Measurements from ENCODE around the gene CDC73. TPM values are rescaled to one million over a fixed set of nuclear protein-coding genes. Genes with fewer than 3 reads are reported as not detected.
"Not testable (repeated sequence)": the region's sequence is repeated elsewhere in the genome, so short reads cannot be mapped to it uniquely, and the experiment has no call there.

The CDC73 gene
- polyA plus RNA-seq, 3 donors from 2014 or later, result 64.6 to 107 (median 67.7) TPM

DNA sequence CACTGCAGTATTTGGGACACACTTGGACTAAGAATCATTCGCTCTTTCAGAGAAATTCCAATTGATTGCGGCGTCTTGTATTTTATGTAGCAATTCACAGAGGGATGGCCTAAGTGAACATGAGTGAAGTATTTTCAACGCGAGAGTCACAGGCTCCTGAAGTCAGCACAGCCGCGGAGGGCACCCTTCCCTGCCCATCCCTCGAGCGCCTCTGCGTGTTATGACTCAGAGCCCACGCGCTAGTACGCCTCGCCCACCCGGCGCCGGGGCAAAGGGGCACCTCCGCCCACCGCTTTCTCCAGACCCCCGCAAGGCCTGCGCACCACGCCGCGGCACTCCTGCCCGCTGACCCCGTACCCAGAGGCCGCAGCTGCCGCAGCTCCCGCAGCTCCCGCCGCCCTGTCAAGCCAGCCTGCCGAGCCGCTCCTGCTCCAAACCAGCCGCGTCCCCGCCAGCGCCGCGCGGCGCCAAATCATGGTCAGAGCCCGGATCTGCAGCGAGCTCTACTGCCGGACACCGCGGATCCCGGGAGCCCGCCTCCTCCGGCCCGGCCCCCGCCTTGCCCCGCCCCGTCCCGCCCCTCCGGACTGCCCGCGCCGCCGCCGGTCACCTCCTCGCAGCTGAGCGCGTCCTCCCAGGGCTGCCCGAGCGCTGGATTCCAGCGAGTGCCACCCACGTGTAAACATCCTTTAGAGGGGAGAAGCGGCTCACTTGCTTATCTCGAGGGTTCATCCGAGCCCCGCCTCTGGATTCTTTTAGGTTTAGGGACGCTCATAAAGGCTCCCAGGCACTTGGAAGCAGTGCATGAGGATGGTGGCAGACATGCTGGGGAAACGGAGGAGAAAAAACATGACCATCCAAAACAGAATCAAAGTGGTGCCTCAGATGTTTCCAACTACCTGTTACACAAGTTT is 16.7 kb upstream of the CDC73 start, which contains the start of gene GLRX2:
Gene GLRX2, minus strand, starts transcription at position 508 of the 914 bp plus-strand sequence. Its CDS starts 32 bp downstream, at position 476.
- no peaks in the 10 kb centered on the region for H3K9me3 Mint-ChIP-seq
- H3K27me3 Mint-ChIP-seq (ENCODE audit: low read depth in 3 of 3), result peaks cover 0 to 7% (median 4%) of the 10 kb centered on the region in 3 donors
- peak within 1 kb of the TSS; percentile 83 to 93 (median 89) for H3K27ac Mint-ChIP-seq
- peak within 1 kb of the TSS; percentile 90 to 98 (median 96) for H3K4me3 Mint-ChIP-seq
- H3K4me1 Mint-ChIP-seq, result peaks cover 22 to 26% of the 10 kb centered on the region in 2 donors
- DNase-seq, result peak; percentile 61 to 64 (median 63)
- peaks cover 0 to 8% (median 0%) of the 10 kb centered on the region in 3 donors for H3K36me3 Mint-ChIP-seq

DNA sequence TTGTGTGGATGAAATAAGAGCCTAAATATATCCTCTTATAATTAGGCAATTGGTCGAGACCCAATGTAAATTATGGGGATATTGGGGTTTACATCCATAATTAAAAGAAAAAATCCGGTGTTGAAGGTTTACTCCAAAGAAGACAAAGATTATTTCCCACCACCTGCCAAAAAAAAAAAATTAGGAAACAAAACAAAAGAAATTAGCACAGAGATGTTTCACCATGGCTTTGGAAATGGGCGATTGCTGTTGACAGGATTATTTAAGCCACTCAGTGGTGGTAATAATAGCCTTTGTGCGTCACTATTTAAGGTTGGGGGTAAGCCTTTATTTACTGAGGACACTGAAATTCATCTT is 16.0 kb upstream of the CDC73 start:
- peak overlapping the region; percentile 77 to 90 (median 84) for H3K27ac Mint-ChIP-seq
- H3K36me3 Mint-ChIP-seq, result peaks cover 0 to 4% (median 0%) of the 10 kb centered on the region in 3 donors
- no peaks in the 10 kb centered on the region for H3K9me3 Mint-ChIP-seq

DNA sequence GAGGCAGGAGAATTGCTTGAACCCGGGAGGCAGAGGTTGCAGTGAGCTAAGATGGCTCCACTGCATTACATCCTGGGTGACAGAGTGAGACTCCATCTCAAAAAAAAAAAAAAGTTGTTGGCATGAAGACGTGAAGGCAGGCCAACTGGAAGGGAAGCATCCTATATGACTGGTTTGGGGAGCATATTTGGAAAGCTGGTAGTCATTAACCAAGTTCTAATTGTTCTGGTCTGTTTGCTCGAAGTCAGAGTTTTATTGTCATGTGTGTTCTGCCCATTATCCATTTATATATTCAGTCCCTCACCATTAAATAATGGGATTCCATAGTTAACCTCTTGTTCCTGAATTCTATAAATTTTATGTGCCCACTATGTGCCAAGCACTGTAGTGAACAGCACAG is 13.4 kb upstream of the CDC73 start:
- Mint-ChIP-seq H3K36me3 (no peaks in the 10 kb centered on the region), H3K4me3 (no peak overlapping the region), H3K27me3 (ENCODE audit: low read depth in 3 of 3) (peaks cover 0 to 7% (median 4%) of the 10 kb centered on the region in 3 donors), H3K4me1 (peaks cover 16 to 17% of the 10 kb centered on the region in 2 donors), H3K9me3 (no peaks in the 10 kb centered on the region), H3K27ac (no peak overlapping the region)
- no peak for DNase-seq

More for the DNA sequence above, 16.0 kb upstream of the CDC73 start:
- DNase-seq, result no peak
- peaks cover 0 to 7% (median 4%) of the 10 kb centered on the region in 3 donors for H3K27me3 Mint-ChIP-seq (ENCODE audit: low read depth in 3 of 3)
- H3K4me1 Mint-ChIP-seq, result peaks cover 22 to 26% of the 10 kb centered on the region in 2 donors
- H3K4me3 Mint-ChIP-seq, result peak overlapping the region; percentile 90 to 98 (median 96)

DNA sequence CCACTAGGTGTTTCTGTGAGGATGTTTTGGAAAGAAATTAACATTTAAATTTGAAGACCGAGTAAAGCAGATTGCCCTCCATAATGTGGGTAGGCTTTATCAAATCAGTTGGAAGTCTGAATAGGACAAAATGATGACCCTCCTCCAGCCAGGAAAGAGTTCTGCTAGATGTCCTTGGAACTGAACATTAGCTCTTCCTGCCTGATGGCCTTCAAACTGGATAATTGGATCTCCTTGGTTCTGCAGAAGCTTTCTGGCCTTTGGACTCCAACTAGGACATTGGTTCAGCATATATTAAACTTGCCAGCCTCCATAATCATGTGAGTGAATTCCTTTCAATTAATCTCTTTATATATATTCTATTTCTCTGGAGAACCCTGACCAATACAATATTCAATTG is 12.2 kb upstream of the CDC73 start:
- DNase-seq, result no peak
- H3K27me3 Mint-ChIP-seq (ENCODE audit: low read depth in 3 of 3), result peaks cover 0 to 7% (median 4%) of the 10 kb centered on the region in 3 donors
- no peak overlapping the region for H3K27ac Mint-ChIP-seq
- H3K9me3 Mint-ChIP-seq, result no peaks in the 10 kb centered on the region
- H3K4me3 Mint-ChIP-seq, result no peak overlapping the region
- peaks cover 6 to 7% of the 10 kb centered on the region in 2 donors for H3K4me1 Mint-ChIP-seq
- no peaks in the 10 kb centered on the region for H3K36me3 Mint-ChIP-seq

DNA sequence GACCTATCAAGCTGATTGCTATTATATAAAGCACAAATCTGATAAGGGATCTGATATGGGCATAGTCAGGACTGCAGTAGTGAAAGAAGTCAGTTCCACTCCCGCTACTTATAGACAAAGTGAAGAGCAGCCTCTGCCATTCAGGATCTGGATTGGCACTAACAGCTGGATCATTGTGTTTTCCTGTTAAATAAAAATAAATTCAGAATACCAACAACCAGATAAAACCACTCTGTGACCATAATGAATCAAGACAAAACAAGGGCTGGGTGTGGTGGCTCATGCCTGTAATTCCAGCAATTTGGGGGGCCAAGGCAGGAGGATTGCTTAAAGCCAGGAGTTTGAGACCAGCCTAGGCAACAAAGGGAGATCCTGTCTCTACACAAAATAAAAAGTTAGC is 11.6 kb upstream of the CDC73 start:
- H3K4me1 Mint-ChIP-seq, result peaks cover 4 to 6% of the 10 kb centered on the region in 2 donors
- H3K36me3 Mint-ChIP-seq, result no peaks in the 10 kb centered on the region
- no peak for DNase-seq
- H3K27ac Mint-ChIP-seq, result no peak overlapping the region
- peaks cover 0 to 4% (median 2%) of the 10 kb centered on the region in 3 donors for H3K27me3 Mint-ChIP-seq (ENCODE audit: low read depth in 3 of 3)
- no peak overlapping the region for H3K4me3 Mint-ChIP-seq
- H3K9me3 Mint-ChIP-seq, result no peaks in the 10 kb centered on the region

DNA sequence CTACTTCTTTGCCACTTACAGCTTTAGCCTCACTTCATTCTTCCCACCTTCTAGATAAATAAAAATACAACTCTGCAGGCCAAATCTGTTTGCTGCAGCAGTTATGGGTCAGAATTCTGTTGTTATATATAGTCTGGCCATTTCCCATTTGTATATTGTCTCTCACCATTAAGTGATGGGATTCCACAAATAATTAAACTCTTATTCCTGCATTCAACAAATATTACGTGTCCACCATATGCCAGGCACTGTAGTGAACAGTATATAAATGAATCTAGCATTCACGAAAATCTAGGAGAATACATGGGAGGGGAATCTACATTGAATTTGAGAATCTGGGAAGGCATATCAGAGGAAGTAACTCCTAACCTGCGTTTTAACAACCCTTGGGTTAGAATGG is 11.0 kb upstream of the CDC73 start:
- no peak for DNase-seq
- H3K4me1 Mint-ChIP-seq, result no peaks in the 10 kb centered on the region
- H3K27me3 Mint-ChIP-seq (ENCODE audit: low read depth in 3 of 3), result peaks cover 0 to 3% (median 2%) of the 10 kb centered on the region in 3 donors
- no peaks in the 10 kb centered on the region for H3K36me3 Mint-ChIP-seq
- H3K4me3 Mint-ChIP-seq, result no peak overlapping the region
- no peak overlapping the region for H3K27ac Mint-ChIP-seq
- no peaks in the 10 kb centered on the region for H3K9me3 Mint-ChIP-seq

DNA sequence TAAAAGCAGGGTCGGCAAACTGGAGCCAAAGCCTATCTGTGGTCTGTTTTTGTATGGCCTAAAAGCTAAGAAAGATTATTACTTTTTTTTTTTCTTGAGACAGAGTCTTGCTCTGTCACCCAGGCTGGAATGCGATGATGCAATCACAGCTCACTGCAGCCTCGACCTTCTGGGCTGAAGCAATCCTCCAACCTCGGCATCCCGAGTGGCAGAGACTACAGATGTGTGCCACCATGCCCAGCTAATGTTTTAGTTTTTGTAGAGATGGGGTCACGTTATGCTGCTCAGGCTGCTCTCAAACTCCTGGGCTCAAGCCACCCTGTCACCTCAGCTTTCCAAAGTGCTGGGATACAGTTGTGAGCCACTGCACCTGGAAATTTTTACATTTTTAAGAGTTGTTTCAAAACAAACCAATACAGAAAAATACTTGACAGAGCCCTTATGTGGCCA is 10.2 kb upstream of the CDC73 start:
- no peaks in the 10 kb centered on the region for H3K4me1 Mint-ChIP-seq
- DNase-seq, result no peak
- H3K4me3 Mint-ChIP-seq, result no peak overlapping the region
- H3K36me3 Mint-ChIP-seq, result no peaks in the 10 kb centered on the region
- H3K27ac Mint-ChIP-seq, result no peak overlapping the region
- H3K27me3 Mint-ChIP-seq (ENCODE audit: low read depth in 3 of 3), result peaks cover 0 to 4% (median 3%) of the 10 kb centered on the region in 3 donors
- H3K9me3 Mint-ChIP-seq, result no peaks in the 10 kb centered on the region

DNA sequence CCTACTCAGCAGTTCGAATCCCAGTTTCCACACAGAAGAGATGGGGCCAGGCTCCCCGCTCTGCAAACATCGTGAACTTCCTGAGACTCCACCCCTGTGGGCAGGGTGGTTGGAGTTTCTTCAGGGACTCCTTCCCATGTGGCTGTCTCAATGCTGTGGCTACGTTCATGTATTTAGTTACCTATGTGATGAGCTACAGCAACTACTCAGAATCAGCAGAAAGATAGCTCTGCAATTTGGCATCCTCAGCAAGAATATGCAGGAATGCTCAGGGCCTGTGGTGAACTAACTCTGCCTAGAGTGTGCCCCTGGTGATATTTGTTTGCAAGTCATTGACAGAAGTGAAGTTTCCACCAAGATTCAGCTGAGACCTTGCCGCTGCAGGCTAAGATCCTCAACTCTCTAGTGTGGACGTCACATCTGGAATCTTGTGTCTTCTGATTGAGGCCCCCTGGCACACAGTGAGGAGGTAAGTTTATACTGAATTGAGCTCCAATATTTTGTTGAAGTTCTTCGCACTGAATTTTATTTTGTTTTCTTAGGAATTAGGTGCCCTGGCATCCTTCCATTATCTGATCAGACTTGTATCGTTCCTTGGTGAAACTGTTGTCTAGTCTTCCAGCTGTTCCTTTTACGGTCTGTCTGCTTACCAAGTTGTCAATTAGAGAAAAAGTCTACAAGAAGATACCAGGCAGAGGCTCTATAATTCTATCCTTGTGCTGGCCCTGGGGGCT is 8.4 kb upstream of the CDC73 start:
- Mint-ChIP-seq H3K27ac (no peak overlapping the region), H3K9me3 (no peaks in the 10 kb centered on the region)

DNA sequence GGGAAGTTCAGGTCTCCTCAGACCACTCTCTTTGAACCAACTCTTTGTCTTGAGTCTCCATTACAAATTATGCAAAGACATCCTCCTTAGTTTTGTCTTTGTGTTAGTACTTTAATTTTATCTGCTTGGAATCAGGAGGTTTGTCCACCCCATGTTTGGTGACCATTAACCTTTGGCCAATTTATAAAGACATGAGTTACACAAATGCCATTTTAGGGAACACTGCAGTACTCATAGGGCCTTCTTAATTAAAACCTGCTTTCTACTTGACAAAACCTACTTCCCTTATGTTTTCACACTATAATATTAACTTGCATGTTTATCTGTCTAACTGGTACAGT is 7.9 kb upstream of the CDC73 start:
- H3K4me1 Mint-ChIP-seq, result no peaks in the 10 kb centered on the region
- DNase-seq, result no peak
- H3K27me3 Mint-ChIP-seq (ENCODE audit: low read depth in 3 of 3), result peaks cover 1 to 4% (median 3%) of the 10 kb centered on the region in 3 donors
- no peaks in the 10 kb centered on the region for H3K9me3 Mint-ChIP-seq
- H3K36me3 Mint-ChIP-seq, result no peaks in the 10 kb centered on the region
- H3K27ac Mint-ChIP-seq, result no peak overlapping the region
- H3K4me3 Mint-ChIP-seq, result no peak overlapping the region

More for the DNA sequence above, 8.4 kb upstream of the CDC73 start:
- DNase-seq, result no peak
- Mint-ChIP-seq H3K27me3 (ENCODE audit: low read depth in 3 of 3) (peaks cover 3 to 4% (median 3%) of the 10 kb centered on the region in 3 donors), H3K4me1 (no peaks in the 10 kb centered on the region), H3K36me3 (no peaks in the 10 kb centered on the region), H3K4me3 (no peak overlapping the region)

DNA sequence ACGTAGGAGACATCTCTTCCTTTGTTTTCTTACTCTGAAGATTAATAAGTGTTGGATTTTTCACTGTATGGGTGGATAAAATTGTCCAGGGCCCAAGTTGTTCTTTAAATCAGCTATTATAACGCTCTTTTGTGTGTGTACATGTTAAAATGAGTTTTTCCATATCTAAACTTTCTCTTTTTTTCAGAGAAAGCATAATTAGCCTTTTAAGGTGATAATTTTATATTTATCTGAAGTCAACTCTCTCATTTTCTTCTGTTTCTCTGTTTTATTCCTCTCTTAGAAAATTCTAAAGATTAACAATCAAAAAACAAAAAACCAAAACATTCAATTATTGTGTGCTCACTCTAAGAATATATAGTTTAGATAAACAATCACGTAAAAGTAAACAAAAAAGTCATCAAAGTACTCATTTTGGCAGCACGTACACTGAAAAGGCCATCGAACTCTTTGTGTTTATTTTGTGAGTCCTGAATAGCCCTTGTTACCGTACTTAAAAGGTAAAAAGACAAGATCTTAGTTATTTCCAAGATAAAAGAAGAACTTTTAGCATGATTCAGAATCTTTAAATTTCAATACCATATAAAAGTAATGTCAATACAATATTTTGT is 7.2 kb upstream of the CDC73 start:
- no peaks in the 10 kb centered on the region for H3K9me3 Mint-ChIP-seq
- H3K4me1 Mint-ChIP-seq, result no peaks in the 10 kb centered on the region
- DNase-seq, result no peak
- no peak overlapping the region for H3K27ac Mint-ChIP-seq
- peaks cover 1 to 3% (median 2%) of the 10 kb centered on the region in 3 donors for H3K27me3 Mint-ChIP-seq (ENCODE audit: low read depth in 3 of 3)
- H3K4me3 Mint-ChIP-seq, result no peak overlapping the region
- no peaks in the 10 kb centered on the region for H3K36me3 Mint-ChIP-seq

DNA sequence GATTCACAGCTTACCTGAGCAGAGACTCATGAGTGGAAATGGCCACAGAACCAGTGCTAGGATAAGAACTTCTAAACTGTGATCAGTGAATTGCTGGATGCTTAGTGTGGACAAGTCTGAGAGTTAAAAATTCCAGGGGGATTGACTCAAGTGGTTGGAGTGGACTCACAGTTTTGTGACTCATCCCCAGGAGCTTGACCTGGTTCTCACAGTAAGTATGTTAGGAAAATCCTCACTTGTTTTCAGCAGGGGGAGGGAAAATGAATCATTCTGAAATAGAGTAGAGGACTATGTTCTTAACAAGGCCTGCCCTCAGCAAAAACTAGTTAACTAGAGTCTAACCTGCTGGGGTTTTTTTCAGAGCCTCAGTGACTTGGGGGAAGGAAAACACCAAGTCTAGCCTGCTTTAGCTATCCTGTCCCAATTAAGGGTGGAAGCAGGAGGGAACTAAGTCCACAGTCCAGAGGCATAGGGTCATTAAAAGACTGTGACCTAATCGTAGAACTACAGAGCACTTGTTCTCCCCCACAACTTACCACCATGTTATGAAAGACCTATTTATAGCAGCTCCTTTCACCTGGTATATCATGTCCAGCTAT is 6.1 kb upstream of the CDC73 start:
- no peaks in the 10 kb centered on the region for H3K9me3 Mint-ChIP-seq
- peaks cover 0 to 6% of the 10 kb centered on the region in 2 donors for H3K4me1 Mint-ChIP-seq
- no peak overlapping the region for H3K4me3 Mint-ChIP-seq
- no peak for DNase-seq
- peaks cover 1 to 4% (median 2%) of the 10 kb centered on the region in 3 donors for H3K27me3 Mint-ChIP-seq (ENCODE audit: low read depth in 3 of 3)
- H3K36me3 Mint-ChIP-seq, result no peaks in the 10 kb centered on the region
- no peak overlapping the region for H3K27ac Mint-ChIP-seq

DNA sequence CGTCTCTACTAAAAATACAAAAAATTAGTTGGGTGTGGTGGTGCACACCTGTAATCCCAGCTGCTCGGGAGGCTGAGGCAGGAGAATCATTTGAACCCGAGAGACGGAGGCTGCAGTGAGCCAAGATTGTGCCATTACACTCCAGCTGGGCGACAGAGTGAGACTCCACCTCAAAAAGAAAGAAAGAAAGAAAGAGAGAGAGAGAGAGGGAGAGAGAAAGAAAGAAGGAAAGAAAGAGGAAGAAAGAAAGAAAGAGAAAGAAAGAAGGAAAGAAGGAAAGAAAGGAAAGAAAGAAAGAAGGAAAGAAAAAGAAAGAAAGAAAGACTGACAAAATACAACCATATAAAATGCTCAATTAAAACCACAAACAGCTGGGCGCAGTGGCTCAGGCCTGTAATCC is 4.7 kb upstream of the CDC73 start:
- not testable (repeated sequence) for H3K27me3 Mint-ChIP-seq (ENCODE audit: low read depth in 3 of 3); H3K4me3 Mint-ChIP-seq; H3K36me3 Mint-ChIP-seq; H3K9me3 Mint-ChIP-seq; DNase-seq; H3K27ac Mint-ChIP-seq
- peaks cover 8 to 20% of the 10 kb centered on the region in 2 donors for H3K4me1 Mint-ChIP-seq

DNA sequence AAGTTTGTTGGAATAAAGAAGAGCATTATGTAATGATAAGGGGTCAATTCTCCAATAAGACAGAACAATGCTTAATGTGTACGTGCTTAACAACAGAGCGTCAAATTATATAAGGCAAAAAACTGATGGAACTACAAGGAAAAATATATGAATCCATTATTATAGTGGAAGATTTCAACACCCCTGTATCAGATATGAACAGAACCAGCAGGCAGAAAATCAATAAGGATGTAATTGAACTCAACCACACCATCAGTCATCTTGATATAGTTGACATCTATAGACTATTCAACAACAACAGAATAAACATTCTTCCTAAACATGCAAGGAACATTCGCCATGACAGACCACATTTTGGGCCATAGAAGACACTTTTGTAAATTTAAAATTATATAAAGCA is 3.6 kb upstream of the CDC73 start:
- H3K4me1 Mint-ChIP-seq, result peaks cover 18 to 30% of the 10 kb centered on the region in 2 donors
- H3K36me3 Mint-ChIP-seq, result no peaks in the 10 kb centered on the region
- no peak overlapping the region for H3K27ac Mint-ChIP-seq
- H3K4me3 Mint-ChIP-seq, result no peak overlapping the region
- H3K9me3 Mint-ChIP-seq, result no peaks in the 10 kb centered on the region
- H3K27me3 Mint-ChIP-seq (ENCODE audit: low read depth in 3 of 3), result peaks cover 4 to 7% (median 5%) of the 10 kb centered on the region in 3 donors
- DNase-seq, result no peak
